Keratinocyte (primary cell): ENCODE data around the gene SERTAD4. TPM values are rescaled to one million over a fixed set of nuclear protein-coding genes. Genes with fewer than 3 reads are reported as not detected.

ENCODE experiments used
- DNase-seq: peaks from one replicate; pipeline ENCODE4 v3.0.0-alpha.2; 2011; ENCODE audit warnings: low read depth, missing footprints, low spot score
- FAIRE-seq: peaks from 2 replicates; lab custom pipeline; 2011; peaks lifted over from hg19 to GRCh38; lab: Jason Lieb, UNC
- H2AFZ ChIP-seq: 2 replicates; pipeline ENCODE4 v1.6.0; 2012; ENCODE audit warnings: low read length, control low read depth, inconsistent platforms; ENCODE audit not compliant: control insufficient read depth
- H3K27ac ChIP-seq: 2 replicates; pipeline ENCODE4 v1.5.1; 2011; ENCODE audit warnings: low read length; ENCODE audit not compliant: control insufficient read depth, insufficient read depth
- H3K27me3 ChIP-seq: 3 replicates; pipeline ENCODE4 v1.6.0; 2011; ENCODE audit warnings: low read length; ENCODE audit not compliant: control insufficient read depth, insufficient read depth; ENCODE audit errors: extremely low read depth
- H3K36me3 ChIP-seq, 2 experiments: 2 replicates in 1 of 2; 3 replicates in 1 of 2; pipeline ENCODE4 v1.5.1; 2011; ENCODE audit warnings: low read length in 2 of 2, mild to moderate bottlenecking in 1 of 2; ENCODE audit not compliant: control insufficient read depth in 2 of 2, insufficient read depth in 2 of 2; ENCODE audit errors: extremely low read depth in 1 of 2
- H3K4me1 ChIP-seq: 3 replicates; pipeline ENCODE4 v1.5.1; 2011; ENCODE audit warnings: low read length; ENCODE audit not compliant: control insufficient read depth, insufficient read depth; ENCODE audit errors: extremely low read depth
- H3K4me2 ChIP-seq: 3 replicates; pipeline ENCODE4 v1.6.0; 2011; ENCODE audit warnings: low read depth, low read length; ENCODE audit not compliant: control insufficient read depth, insufficient read depth; ENCODE audit errors: extremely low read depth
- H3K4me3 ChIP-seq, 3 experiments: fragments of 200-600 bp in 1 of 3; sonication (generic) in 1 of 3; 2 replicates in 2 of 3; 3 replicates in 1 of 3; pipeline ENCODE4 v1.5.1; 2011 to 2016; ENCODE audit warnings: low read length in 3 of 3, mild to moderate bottlenecking in 3 of 3, control low read depth in 2 of 3, inconsistent platforms in 1 of 3, low read depth in 1 of 3, mixed read lengths in 1 of 3, mixed run types in 1 of 3, moderate library complexity in 1 of 3; ENCODE audit not compliant: control insufficient read depth in 2 of 3, insufficient read depth in 2 of 3; ENCODE audit errors: extremely low read depth in 1 of 3
- H3K79me2 ChIP-seq: 2 replicates; pipeline ENCODE4 v1.6.0; 2012; ENCODE audit warnings: low read length; ENCODE audit not compliant: control insufficient read depth, insufficient read depth
- H3K9ac ChIP-seq: 3 replicates; pipeline ENCODE4 v1.6.0; 2011; ENCODE audit warnings: low read length; ENCODE audit not compliant: control insufficient read depth, insufficient read depth; ENCODE audit errors: extremely low read depth
- H3K9me1 ChIP-seq: 3 replicates; pipeline ENCODE4 v1.6.0; 2011; ENCODE audit warnings: low read length; ENCODE audit not compliant: control insufficient read depth, insufficient read depth; ENCODE audit errors: extremely low read depth
- H3K9me3 ChIP-seq: 2 replicates; pipeline ENCODE4 v1.5.1; 2012; ENCODE audit warnings: low read depth, low read length; ENCODE audit not compliant: control insufficient read depth
- H4K20me1 ChIP-seq: 3 replicates; pipeline ENCODE4 v1.6.0; 2011; ENCODE audit warnings: low read length; ENCODE audit not compliant: control insufficient read depth, insufficient read depth; ENCODE audit errors: extremely low read depth
- CTCF ChIP-seq, 3 experiments: IDR thresholded peaks in 1 of 3; conservative IDR thresholded peaks in 1 of 3; optimal IDR thresholded peaks in 1 of 3; 2 replicates in 2 of 3; 3 replicates in 1 of 3; pipeline versions ENCODE3 to v1.5.1; 2011; ENCODE audit warnings: low read length in 3 of 3, mild to moderate bottlenecking in 3 of 3, moderate library complexity in 2 of 3, control low read depth in 1 of 3, inconsistent platforms in 1 of 3; ENCODE audit not compliant: insufficient read depth in 2 of 3; ENCODE audit errors: extremely low read depth in 1 of 3
- EZH2 ChIP-seq: IDR thresholded peaks from one replicate; pipeline ENCODE4 v1.6.1; 2012; ENCODE audit warnings: inconsistent platforms, mild to moderate bottlenecking, low read length, moderate library complexity
- dilution Hi-C: fragments of 300-500 bp; cut with MboI; formaldehyde crosslinking; loops from one replicate; pipeline ENCODE4 v1.7.0; 2020; ENCODE audit warnings: low sequenced_read_pairs; ENCODE audit not compliant: extremely low pct_ligation_motif_present
- polyA plus RNA-seq, 5 experiments: library from polyadenylated mRNA; depleted of rRNA in 3 of 5; stranded (reverse) in 3 of 5; stranded (forward) in 1 of 5; unstranded in 1 of 5; fragments of >200 nt; gene quantifications; 1 replicate in 1 of 5; 2 replicates in 3 of 5; 3 replicates in 1 of 5; pipeline versions ENCODE4 v1.2.1 to v1.2.3, GENCODE V29; 2011 to 2012; ENCODE audit warnings: missing spikeins in 2 of 5, low read depth in 1 of 5, low replicate concordance in 1 of 5

The SERTAD4 gene
- polyA plus RNA-seq, 1 donor (not counting 4 experiments of a cell fraction or from before 2014, with no cell fraction given), result 3.4 TPM

GRCh38 chr1:210291786-210292230 lies 59.2 kb downstream of the SERTAD4 start:
- Histone ChIP-seq H3K79me2 (no peaks in the 10 kb centered on the region), H3K27ac (no peak overlapping the region), H2AFZ (no peak overlapping the region), H4K20me1 (no peaks in the 10 kb centered on the region), H3K9me1 (no peaks in the 10 kb centered on the region), H3K9ac (no peak overlapping the region), H3K4me2 (peak overlapping the region; percentile 88), H3K27me3 (peaks cover 17% of the 10 kb centered on the region), H3K36me3 (no peaks in the 10 kb centered on the region), H3K4me3 (peak overlapping the region in 2 of 3 experiments; percentile 35 to 63), H3K9me3 (no peaks in the 10 kb centered on the region), H3K4me1 (peaks cover 15% of the 10 kb centered on the region)
- TF ChIP-seq CTCF (optimal IDR thresholded peaks at IDR 0.05 in 1 of 3, IDR thresholded peaks at IDR 0.05 in 1 of 3, conservative IDR thresholded peaks at IDR 0.05 in 1 of 3; ENCODE audit: extremely low read depth in 1 of 3, insufficient read depth in 2 of 3, low read length in 3 of 3), result no peak
- no peak for TF ChIP-seq EZH2
- dilution Hi-C loops, result no loop called here
- FAIRE-seq (no peak), DNase-seq (no peak)

- no peaks in the 10 kb centered on the region for H3K36me3 ChIP-seq
- H2AFZ ChIP-seq, result peak overlapping the region; percentile 58
- H3K27me3 ChIP-seq, result peaks cover 18% of the 10 kb centered on the region
- no peaks in the 10 kb centered on the region for H4K20me1 ChIP-seq
- H3K9me3 ChIP-seq, result no peaks in the 10 kb centered on the region
- H3K27ac ChIP-seq, result no peak overlapping the region
- dilution Hi-C loops, result no loop called here
- TF ChIP-seq CTCF (optimal IDR thresholded peaks at IDR 0.05 in 1 of 3, IDR thresholded peaks at IDR 0.05 in 1 of 3, conservative IDR thresholded peaks at IDR 0.05 in 1 of 3; ENCODE audit: extremely low read depth in 1 of 3, insufficient read depth in 2 of 3, low read length in 3 of 3) (peak in 2 of 3 experiments; percentile 40 to 71), EZH2 (no peak)
- no peaks in the 10 kb centered on the region for H3K79me2 ChIP-seq
- peak overlapping the region; percentile 35 to 66 (median 63) for H3K4me3 ChIP-seq
- DNase-seq (no peak), FAIRE-seq (no peak)
- peak overlapping the region; percentile 28 for H3K9ac ChIP-seq
- H3K4me2 ChIP-seq, result peak overlapping the region; percentile 88
- peaks cover 15% of the 10 kb centered on the region for H3K4me1 ChIP-seq
- H3K9me1 ChIP-seq, result no peaks in the 10 kb centered on the region
These were observed 59.8 kb downstream of the SERTAD4 start for GRCh38 chr1:210292231-210292871.
